Breast epithelium (tissue), 3 donors: ENCODE measurements around the gene POP4.

Source experiments
- POLR2AphosphoS5 ChIP-seq, 3 donors: sonication (generic); formaldehyde crosslinking; IDR thresholded peaks; one replicate each; pipeline ENCODE4 v1.6.1; 2017; ENCODE audit warnings: antibody characterized with exemption in 3 of 3
- TF ChIP-seq, protein P1 (sequence below), 3 donors: fragments of 450-650 bp; IDR thresholded peaks; one replicate each; pipeline ENCODE4 v1.5.1; 2016 to 2017; ENCODE audit warnings: antibody characterized with exemption in 3 of 3, mild to moderate bottlenecking in 3 of 3, moderate library complexity in 3 of 3

DNA sequence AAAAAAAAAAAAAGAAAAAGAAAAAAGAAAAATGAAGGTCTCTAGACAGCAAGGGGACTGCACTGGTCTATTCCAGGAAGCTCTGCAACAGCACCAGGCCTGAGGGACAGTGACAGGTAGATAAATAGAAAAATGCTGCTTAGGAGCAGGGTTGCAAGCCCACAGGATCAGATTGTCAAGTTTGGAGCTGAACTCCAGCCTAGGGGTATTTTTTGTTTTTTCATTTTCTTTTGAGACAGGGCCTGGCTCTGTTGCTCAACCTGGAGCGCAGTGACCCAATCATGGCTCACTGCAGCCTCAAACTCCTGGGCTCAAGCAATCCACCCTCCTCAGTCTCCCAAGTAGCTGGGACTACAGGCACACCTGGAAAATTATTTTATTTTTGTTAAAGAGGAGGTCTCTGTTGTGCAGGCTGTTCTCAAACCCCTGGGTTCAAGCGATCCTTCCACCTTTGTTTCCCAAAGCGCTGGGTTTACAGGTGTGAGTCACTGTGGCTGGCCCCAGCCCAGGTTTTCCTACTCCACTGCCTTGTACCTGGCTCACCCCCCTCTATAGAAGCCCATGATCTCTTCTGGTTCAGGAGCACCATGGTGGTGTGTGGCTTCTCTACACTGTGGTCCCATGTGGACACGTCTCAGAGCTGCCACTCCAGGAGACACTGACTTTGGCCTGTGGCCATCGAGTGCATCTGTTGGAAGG, 23.9 kb downstream of the POP4 start:
- TF ChIP-seq, protein P1, sequence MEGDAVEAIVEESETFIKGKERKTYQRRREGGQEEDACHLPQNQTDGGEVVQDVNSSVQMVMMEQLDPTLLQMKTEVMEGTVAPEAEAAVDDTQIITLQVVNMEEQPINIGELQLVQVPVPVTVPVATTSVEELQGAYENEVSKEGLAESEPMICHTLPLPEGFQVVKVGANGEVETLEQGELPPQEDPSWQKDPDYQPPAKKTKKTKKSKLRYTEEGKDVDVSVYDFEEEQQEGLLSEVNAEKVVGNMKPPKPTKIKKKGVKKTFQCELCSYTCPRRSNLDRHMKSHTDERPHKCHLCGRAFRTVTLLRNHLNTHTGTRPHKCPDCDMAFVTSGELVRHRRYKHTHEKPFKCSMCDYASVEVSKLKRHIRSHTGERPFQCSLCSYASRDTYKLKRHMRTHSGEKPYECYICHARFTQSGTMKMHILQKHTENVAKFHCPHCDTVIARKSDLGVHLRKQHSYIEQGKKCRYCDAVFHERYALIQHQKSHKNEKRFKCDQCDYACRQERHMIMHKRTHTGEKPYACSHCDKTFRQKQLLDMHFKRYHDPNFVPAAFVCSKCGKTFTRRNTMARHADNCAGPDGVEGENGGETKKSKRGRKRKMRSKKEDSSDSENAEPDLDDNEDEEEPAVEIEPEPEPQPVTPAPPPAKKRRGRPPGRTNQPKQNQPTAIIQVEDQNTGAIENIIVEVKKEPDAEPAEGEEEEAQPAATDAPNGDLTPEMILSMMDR (IDR thresholded peaks at IDR 0.05), result no peak
- no peak for TF ChIP-seq POLR2AphosphoS5 (IDR thresholded peaks at IDR 0.05)
